ENCODE data around the gene RTCB.
A peak's percentile ranks its signal among the peaks of the same experiment; 100 is the strongest.

RTCB gene

GRCh38 chr22:32411829-32412592, at the start of gene RTCB:
Gene RTCB (minus strand): TSS chr22:32412247. CDS start chr22:32412156, 91 bp downstream.
- peak; percentile 60 for DNase-seq

- DNase-seq, result no peak
These were observed 45.0 kb upstream of the RTCB start for GRCh38 chr22:32457031-32457430.

DNA sequence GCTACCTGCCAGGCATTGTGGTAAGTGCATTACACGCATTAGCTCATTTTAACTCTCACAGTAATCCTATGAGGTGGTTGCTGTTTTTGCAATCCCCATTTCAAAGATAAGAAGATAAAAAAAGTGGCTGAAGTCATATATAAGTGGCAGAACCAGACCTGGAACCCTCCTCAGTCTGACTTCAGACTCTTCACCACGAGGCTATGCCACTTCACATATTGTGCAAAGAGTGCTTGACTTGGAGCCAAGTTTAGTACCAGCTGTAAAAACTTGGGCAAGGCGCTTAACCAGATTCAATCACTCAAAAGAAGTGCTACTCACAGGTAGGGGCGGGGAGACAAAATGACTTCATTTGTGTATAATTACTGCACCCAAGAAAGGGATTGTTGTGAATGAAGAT, 36.9 kb upstream of the RTCB start:
- no peak for DNase-seq

DNA sequence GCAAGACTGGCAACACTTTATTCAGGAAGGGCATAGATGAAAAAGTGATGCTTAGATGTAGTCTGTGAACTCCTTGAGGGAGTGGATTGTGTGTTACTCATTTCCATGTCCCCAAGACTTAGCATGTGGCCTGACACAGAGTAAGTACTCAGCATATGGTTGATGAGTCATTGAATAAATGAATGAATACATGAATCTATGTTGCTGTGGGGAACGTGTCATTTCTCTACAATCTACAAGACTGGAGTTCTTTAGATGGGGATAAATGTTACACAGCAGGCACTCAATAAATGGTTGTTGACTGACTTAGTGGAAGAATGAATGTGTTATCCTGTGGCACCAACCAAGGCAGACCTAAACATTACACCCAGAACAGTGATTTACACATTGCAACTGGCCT, 34.3 kb upstream of the RTCB start:
- DNase-seq, result no peak

DNA sequence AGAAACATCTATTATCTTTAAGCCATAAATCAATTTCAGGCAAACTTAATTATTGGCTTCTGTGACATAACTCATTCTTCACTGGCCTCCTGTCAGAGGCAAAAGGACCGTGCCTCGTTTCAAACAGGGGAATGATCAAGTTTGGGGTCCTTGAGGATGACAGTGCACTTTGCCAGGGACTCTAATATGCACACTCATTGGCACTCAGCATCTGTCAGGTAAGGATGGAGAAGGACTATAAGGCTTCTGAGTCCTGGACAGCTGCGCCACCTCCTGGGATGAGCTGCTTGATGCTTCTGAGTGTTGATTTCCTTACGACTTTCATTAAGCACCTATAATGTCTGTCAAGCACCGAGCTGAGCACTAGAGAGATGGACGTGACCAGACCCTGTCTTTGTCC, 32.0 kb upstream of the RTCB start:
- no peak for DNase-seq

DNA sequence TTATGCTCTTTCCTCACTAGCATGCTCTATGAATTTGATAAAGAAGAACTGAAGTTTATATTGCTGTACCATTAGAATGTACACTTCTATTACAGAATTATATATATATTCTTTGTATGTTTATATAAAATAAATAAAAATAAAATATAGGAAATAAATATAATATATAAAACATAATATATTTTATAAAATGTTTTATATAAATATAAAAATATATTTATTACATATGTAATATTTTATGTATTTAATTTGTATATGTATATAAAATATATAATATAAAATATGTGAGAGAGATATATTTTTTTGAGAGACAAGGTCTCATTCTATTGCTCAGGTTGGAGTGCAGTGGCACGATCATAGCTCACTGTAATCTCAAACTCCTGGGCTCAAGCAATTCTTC, 18.3 kb upstream of the RTCB start:
- DNase-seq, result no peak

GRCh38 chr22:32426881-32427280, 14.8 kb upstream of the RTCB start:
- DNase-seq, result no peak

DNA sequence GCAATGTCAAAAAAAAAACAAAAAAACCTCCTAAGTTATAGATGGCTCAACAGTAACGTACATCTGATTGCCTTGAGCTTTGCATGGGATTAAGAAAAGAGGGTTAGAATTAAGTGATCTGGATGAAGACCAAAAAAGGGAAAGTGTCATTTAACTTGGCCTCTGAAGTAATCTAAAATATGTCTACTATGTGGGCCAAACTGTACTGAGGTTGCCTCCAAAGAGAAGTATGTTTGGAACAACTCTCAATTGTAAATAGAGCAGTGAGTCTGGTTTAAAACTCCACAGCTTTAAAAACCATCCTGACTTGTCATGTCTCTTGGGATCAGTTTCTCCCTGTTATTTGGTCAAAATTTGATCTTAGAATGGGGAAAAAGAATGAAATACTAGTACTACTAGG, 11.6 kb upstream of the RTCB start:
- no peak for DNase-seq

- DNase-seq, result no peak
These were observed 10.0 kb upstream of the RTCB start for GRCh38 chr22:32422062-32422461.

- DNase-seq, result no peak
These were observed 9.4 kb upstream of the RTCB start for GRCh38 chr22:32421484-32421883.

GRCh38 chr22:32417906-32418305, 5.9 kb upstream of the RTCB start:
- no peak for DNase-seq

DNA sequence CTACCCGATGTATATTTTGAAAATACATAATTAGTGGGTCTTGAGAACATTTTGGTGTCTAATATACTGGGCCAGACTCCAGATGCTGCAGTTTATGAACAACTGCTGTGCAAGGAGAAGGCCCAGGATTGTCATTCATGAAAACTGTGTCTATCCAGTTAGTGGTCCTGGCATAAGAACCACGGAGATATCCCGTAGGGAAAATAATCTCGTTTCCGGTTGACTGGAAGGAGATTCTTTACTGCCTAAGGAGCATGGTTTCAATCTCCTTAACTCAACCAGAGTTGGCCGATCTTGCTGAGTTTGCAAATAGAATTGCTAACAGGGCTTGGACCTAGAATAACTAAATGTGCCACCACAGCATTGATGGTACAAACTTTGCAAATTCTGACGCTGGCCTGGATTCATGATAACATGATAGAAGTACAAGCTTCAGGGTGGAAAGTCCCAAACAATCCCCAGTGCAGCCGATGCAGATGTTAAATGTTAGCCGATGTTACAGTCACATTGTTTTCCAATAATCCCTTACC, 4.6 kb upstream of the RTCB start:
- DNase-seq, result no peak

- DNase-seq, result no peak
These were observed 2.1 kb upstream of the RTCB start for GRCh38 chr22:32414191-32414590.

DNA sequence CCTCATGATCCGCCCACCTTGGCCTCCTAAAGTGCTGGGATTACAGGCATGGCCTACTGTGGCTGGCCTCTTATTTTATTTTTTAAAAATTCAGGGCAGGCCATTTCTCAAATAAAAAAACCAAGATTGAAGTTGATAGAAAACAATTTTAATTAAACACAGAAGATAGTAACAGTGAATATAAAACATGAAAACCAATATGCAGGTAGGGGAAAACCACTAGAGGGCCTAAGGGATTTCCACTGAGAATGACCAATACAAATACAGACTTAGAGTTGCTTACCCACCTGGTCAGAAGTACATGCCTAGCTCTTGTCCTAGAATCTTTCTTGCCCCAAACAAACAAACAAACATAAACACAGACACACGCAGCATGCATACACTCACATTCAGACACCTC, 1.7 kb upstream of the RTCB start:
- DNase-seq, result no peak

DNA sequence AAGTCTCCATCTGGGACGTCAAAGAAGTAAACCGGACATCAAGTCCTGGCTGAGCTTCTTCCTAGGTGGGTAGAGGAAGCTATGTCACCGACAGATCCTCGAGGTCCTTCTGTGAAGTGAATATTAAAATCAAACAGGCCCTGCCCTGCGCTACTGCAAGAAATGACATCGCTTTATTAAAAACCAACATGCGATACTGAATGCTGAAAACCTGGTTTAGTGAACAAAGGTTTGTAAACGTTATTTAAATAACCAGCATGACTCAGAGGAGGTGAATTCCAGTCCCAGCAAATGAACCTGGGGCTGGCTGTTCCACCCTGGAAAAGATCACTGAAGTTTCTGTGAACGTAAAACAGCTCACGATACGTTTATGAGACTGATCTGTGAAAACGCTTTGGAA, 645 bp downstream of the RTCB start:
- no peak for DNase-seq

GRCh38 chr22:32410459-32410858, 1.6 kb downstream of the RTCB start:
- no peak for DNase-seq

DNA sequence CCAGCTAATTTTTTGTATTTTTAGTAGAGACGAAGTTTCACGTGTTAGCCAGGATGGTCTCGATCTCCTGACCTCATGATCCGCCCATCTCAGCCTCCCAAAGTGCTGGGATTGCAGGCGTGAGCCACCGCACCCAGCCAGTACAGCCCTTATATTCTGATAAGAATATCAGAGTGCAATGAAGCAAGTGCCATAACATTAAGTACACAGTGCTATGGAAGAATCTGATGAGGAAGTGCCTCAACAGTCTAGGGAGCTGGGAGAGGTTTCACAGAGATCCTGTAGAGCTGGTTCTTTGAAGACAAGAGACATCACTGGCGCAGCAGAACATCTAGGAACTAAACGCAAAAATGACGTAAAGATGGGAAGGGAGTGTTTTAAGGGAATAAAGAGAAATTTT, 2.1 kb downstream of the RTCB start:
- DNase-seq, result no peak

DNA sequence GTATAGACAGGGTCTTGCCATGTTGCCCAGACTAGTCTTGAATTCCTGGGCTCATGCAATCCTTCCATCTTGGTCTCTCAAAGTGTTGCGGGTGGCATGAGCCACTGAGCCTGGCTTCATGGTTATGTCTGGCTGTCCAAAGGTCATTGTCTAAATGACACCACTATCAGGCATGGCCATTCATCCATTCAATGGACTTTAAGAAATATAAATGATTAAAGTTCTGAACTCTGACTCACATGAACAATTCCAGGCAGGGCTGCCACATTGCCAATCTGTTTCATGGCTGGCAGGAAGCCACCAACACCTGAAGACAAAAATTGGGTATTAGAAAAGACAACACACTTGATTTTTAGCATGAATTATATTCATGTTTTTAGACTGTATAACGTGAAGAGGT, 4.1 kb downstream of the RTCB start:
- DNase-seq, result no peak

DNA sequence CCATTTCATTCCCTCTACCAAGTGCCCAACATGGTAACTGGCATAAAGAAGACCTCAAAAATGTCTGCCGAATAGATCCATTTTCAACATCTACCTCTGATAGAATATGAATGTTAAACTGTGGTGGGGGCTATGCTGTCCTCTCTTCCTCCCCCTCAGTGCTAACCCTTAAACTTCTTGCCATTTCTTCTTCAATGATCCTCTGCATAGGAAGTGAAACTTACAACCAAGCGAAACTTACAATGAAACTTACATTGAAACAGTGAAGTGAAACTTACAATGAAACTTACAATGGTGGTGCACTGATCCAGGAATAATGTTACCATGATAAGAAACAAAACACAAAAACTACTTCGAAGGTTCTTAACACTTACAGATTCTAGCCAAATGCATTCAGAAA, 4.7 kb downstream of the RTCB start:
- no peak for DNase-seq

DNA sequence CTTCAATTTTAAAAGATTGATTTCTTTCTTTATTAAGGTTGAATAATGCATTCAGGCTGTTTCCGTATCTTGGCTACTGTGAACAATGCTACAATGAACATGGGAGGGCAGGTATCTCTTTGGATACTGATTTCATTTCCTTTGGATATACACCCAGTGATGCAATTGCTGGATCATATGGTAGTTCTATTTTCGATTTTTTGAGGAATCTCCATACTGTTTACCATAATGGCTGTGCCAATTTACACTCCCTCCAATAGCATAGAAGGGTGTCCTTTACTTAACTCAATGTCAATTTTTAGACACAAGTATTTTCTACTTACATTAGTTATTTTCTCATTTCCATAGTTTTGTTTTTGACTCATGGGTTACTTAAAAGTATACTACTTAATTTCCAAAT, 8.0 kb downstream of the RTCB start:
- no peak for DNase-seq

DNA sequence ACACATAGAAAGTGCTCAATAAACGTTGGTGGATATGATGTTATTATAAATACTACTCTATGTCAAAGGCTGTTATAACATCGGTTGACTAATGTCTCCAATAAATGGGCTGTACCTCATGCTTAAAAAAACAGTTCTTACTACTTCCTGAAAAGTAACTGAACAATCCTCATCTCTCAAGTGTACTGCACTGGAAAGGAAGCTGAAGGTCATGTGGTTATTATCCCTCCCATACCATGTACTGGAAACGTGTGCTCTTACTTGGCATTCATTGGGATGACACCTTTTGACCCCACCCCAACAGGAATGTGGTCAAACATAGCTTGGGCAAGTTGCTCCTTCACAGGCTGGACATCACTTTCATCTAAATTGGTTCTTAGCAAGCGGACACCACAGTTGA, 10.6 kb downstream of the RTCB start:
- no peak for DNase-seq

DNA sequence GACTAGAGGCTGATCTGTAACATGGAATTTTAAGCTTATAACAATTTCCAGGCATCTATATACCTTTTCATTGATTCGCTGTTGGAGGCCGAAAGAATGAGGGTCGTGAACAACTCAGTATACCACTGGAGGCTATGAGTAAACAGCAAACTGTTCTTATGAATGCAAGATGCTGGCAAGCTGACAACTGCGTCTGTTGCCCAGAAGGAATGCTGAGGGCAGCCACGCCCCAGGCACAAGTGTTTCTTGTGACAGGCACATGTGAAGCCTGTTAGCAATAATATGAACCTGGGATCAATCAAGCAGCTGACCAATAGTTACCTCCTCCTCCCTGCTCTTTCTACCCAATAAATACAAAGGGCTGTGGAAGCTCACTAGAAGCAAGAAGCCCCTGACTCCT, 15.3 kb downstream of the RTCB start:
- no peak for DNase-seq

GRCh38 chr22:32396255-32396654, 15.8 kb downstream of the RTCB start:
- DNase-seq, result no peak

DNA sequence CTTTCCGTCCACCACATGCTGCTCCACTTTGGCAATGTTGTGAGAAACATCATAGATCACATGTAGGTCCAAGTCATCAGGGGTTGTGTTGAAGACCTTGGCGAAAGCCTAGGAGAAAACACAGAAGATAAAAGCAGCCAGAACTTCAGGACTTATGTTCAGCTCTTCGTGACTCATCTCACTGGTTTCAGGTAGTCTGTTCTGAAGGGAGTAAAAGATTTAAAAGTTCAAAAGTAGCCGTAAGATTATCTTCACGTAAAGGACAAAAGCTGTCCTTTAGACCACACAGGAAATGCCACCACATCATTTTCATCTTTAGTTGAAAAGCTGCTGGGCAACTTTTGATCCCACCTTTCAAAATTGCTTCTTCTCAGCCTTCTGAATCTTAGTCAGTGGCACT, 16.9 kb downstream of the RTCB start:
- DNase-seq, result no peak

DNA sequence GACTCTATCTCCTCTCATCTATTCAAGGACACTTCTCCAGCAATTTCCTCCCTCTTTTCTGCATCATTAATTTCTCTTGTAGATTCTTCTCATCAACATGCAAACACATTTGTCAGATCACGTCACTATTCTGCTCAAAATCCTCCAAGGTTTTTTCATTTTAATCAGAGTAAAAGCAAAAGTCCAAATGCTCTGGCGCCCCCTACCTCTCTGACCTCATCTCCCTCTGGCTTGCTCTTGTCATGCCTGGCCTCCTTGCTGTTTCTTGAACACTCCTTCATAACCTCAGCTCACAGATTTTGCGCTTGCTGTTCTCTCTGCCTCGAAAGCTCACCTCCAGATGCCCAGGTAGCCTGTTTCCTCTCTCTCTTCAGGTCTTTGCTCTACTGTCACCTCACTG, 22.4 kb downstream of the RTCB start:
- no peak for DNase-seq

Measured in NCI-H774 (cell line).